ENCODE data around the gene DHRS3.
A peak's percentile ranks its signal among the peaks of the same experiment; 100 is the strongest.

The DHRS3 gene

GRCh38 chr1:12640958-12641272 lies 22.9 kb upstream of the DHRS3 start:
- H3K4me3 ChIP-seq (ENCODE audit: control insufficient read depth, low read depth, low read length) = no peak overlapping the region
- TF ChIP-seq CTCF (conservative IDR thresholded peaks at IDR 0.05; ENCODE audit: control insufficient read depth, insufficient read depth, low read depth, low read length) = no peak
- no peak for DNase-seq (ENCODE audit: low read depth)

DNA sequence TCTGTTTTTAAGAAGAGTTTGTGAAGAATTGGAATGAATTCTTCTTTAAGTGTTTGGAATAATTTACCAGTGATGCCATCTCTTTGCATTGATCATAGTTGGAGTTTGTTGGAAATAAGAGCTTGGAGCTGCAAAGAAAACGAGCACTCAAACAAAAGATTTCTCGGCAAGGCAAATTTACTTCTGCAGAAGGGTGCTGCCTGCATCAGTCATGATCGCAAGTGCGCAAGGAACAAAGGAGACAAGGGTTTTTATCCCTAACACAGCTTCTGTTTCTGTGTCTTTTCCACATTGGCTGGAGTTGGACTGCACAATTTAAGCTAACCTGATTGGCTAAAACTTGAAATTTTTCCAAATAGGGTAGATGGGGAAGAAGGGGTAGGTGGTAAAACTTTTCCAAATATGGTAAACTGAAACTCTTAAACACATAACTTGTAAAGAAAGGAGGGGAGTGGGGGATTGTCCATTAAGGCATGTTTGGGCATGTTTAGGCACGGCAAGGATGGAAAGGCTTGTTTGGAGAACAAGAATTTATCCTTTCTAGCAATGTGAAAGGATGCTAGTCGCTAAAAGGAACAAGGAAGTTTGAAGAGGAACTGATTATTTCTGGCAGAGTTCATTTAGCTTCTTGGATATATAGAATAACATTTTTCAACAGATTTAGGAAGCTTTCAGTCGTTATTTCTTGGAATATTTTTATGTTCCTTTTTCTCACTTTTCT lies 22.4 kb upstream of the DHRS3 start:
- no peak for DNase-seq (ENCODE audit: low read depth)
- no peak for TF ChIP-seq CTCF (conservative IDR thresholded peaks at IDR 0.05; ENCODE audit: control insufficient read depth, insufficient read depth, low read depth, low read length)
- no peak overlapping the region for H3K4me3 ChIP-seq (ENCODE audit: control insufficient read depth, low read depth, low read length)

DNA sequence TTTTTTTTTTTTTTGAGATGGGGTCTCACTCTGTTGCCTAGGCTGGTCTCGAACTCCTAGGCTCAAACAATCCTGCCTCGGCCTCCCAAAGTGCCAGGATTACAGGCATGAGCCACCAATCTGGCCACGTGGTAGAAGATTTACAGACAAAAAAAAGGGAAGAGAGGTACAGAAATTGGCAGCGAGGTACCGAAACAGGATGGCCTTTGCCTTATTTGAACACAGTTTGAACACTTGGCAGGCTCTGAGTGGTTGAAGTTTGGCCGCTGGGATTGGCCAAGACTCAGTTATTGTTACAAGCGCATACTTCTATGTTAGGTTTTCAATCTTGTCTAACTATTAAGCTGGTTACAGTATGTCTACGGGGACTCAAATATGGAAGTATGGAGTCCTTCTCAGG lies 19.7 kb upstream of the DHRS3 start:
- DNase-seq (ENCODE audit: low read depth) = no peak
- TF ChIP-seq CTCF (conservative IDR thresholded peaks at IDR 0.05; ENCODE audit: control insufficient read depth, insufficient read depth, low read depth, low read length) = no peak
- H3K4me3 ChIP-seq (ENCODE audit: control insufficient read depth, low read depth, low read length) = no peak overlapping the region

DNA sequence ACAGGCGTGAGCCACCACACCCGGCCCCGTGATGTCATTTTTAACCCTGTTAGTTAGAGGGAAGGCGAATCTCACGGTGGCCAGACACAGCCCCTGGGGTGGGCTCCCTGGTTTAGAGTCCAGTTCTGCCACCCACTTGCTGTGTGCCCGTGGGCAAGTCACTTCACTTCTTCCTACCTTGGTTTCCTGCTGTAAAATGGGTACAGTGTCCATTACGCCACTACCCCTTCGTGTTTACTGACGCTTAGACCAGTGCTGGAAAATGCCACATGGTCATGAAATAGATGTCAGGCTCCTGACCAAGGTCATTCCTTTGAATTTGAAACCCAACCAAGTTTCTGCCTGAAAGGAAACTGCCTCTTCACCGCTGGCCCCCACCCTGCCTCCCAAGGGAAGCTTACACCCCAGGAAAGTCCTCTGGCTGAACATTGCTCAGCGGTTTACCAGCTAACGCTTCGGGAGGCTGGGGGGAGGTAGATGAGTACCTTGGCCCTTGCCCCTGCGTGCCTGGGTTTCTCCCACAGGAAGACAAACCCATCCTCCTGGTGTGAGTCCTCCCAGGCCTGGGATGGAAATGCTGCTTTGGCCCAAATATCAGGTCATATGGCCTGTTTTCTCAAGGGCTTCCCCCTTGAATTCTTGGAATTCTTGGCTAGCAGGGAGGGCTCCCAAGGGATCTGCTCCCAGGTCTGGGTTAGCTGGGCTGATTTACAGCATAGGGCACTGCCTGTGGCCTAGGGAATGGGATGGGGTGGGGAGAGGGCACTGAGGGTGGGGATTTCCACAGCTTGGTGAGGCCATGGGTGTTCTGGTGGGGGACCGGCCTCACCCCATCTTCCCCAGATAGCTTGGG lies 18.3 kb upstream of the DHRS3 start:
- H3K4me3 ChIP-seq (ENCODE audit: control insufficient read depth, low read depth, low read length) = no peak overlapping the region
- no peak for TF ChIP-seq CTCF (conservative IDR thresholded peaks at IDR 0.05; ENCODE audit: control insufficient read depth, insufficient read depth, low read depth, low read length)
- peak; percentile 77 for DNase-seq (ENCODE audit: low read depth)

DNA sequence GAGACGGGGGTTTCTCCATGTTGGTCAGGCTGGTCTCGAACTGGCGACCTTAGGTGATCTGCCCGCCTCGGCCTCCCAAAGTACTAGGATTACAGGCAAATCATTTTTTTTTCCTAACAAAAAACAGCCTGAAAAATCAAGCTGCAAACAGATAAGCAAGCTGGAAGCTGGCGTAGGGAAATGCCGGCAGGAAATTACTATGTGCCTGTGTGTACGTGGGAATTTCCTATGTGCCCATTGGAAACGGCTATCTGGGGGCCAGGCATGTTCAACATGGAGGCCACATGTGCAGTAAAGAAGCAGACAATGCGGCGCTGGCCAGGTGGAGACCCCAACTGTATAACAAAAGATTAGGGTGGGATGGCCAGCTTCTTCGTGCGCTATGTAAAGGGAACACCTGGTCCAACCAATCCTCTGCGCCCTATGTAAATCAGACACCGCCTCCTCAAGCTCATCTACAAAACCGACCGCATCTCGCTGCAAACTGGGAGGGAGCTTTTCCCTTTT lies 16.7 kb upstream of the DHRS3 start:
- no peak overlapping the region for H3K4me3 ChIP-seq (ENCODE audit: control insufficient read depth, low read depth, low read length)
- no peak for DNase-seq (ENCODE audit: low read depth)
- TF ChIP-seq CTCF (conservative IDR thresholded peaks at IDR 0.05; ENCODE audit: control insufficient read depth, insufficient read depth, low read depth, low read length) = no peak

GRCh38 chr1:12634156-12634555 lies 16.1 kb upstream of the DHRS3 start:
- TF ChIP-seq CTCF (conservative IDR thresholded peaks at IDR 0.05; ENCODE audit: control insufficient read depth, insufficient read depth, low read depth, low read length) = no peak
- DNase-seq (ENCODE audit: low read depth) = no peak
- no peak overlapping the region for H3K4me3 ChIP-seq (ENCODE audit: control insufficient read depth, low read depth, low read length)

Data from fibroblast of mammary gland (primary cell).